GM18870 (cell line): ENCODE results near the gene CACYBP.

Experiments
- ATAC-seq: cut with Tn5 transposase; IDR thresholded peaks from one replicate; pipeline ENCODE4 v1.9.1; 2021; ENCODE audit warnings: moderate library complexity; ENCODE audit not compliant: unreplicated experiment

Gene CACYBP, protein sequence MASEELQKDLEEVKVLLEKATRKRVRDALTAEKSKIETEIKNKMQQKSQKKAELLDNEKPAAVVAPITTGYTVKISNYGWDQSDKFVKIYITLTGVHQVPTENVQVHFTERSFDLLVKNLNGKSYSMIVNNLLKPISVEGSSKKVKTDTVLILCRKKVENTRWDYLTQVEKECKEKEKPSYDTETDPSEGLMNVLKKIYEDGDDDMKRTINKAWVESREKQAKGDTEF

DNA sequence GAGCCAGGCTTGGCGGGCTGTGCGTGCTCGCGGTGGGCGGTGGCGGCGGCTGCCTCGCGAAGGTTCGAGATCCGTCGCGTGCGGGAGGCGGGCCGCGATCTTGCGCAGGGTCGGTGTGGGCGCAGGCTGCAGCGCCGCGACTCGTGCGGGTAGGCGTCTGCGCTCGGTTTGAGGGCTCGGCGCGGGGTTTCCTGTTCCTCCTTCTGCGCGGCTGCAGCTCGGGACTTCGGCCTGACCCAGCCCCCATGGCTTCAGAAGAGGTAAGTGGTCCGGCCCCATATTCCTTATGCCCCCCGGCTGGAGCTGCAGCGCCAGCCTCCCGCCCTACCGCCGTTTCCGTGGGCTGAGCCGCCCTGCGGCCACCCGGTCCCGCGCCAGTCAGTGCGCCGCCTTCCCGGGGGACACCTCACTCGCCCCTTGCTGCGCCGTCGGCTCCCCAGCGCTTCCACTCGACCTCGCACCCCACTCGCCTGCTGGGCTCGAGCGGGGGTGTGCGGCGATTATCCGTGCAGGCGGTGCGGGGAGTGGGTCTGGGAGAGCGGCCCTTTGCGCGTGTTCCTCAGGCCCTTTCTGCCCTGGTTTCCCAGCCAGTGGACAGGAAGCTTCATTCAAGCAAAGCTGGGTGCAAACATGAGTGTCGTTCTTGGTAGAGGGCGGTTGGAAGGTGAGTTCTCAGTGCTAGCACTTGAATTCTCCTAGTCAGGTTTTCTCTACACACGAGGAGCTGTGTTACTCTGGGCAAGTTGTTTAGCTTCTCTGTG lies at the start of gene CACYBP:
Gene CACYBP (plus strand): TSS at position 12 of the 761 bp plus-strand sequence. CDS start 234 bp downstream, at position 246.
- ATAC-seq = no peak

DNA sequence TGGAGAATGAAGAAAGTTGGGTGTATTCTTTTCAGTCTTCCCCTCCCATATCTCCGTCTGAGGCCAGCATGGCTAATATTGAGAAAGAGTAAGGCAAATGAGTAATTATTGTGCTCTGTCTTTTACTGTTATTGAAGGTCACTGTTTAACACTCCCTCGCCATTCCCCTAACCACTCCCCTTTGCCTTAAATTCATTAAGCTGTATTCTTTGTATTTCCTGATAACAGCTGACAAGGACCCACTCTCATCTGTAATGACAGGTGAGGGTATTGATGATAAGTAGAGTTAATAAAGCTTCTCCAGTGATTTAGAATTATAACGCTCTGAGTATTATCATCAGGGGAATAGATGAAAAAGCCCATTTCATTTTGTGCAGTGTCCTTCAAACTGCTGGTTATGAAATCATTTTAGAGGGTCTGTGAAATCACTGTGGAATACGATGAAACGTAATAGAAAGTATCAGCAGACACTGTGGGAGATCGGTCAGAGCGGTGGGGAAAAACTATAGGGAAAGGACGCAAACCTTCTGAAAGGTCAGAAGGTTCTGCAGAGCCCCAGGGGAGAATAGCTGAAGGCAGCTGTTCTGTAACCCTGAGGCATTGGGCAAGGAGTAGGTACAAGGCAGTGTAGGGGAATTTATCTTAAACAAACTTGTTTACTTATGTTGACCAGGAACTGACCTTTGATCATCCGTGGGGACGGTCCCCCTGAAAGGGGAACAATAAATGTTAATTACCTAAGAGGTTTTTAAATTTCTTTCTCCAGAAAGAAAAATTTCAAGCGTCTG lies 46.3 kb upstream of the CACYBP start:
- no peak for ATAC-seq

DNA sequence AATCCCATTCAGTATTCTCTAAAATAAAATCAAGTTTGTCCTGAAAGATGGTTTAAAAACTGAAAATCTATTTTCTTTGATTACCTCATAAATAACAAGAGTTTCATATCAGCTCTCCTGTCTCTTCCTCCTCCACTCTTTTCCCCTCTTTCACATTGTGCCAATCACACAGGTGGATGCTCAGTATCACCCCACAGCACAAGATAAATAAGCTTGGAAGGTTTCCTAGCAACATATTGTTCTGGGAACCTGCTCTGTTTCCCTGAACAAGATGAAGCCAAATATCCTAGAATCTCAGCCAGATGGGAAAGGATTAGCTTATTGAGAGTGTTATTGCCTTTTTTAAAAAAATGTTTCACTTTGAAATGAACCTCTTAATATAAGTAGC lies 45.7 kb upstream of the CACYBP start:
- ATAC-seq = no peak

DNA sequence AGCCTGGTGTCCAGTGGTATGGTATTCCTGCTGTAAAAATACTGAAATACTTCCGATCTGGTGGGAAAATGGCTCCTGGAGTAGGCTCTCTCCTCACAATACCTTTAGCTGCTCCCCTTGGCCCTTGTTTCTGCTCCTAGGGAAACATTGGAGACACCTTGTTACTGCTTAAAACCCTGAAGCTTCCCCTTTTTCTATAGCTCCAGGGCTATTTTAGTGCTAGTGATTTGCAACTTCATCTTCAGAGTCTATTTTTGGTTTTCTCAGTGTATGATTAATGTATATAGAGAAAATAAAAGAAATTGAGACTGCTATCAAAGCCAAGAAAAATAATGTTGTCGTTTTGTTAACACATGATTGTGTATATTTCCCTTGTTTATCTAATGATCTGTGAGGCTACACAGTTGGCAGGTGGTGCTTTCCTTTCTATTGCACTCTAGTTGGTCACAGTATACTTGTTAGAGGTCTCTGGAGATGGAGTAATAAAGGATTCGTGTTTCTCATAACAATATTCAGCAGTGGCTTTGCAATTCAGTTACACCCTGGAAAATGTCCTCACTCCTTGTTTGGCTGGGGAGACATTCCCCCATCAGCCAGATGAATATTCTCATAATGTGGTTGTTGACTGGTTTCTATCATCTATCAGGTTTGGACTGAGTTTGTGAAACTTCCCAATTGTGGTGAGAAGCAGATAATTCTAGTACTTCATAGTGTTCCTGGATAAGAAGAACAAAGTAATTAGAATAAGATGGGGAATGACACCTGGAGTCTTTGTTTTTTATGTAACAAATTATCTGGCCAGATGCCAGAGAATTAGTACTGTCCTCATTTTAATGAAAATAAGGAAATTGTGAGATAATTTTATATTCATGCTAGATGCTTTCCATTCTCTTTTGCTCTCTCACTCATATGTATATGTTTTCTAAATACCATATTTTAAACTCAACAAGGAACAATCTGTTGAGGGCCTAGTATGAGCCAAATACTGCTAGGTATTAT lies 44.8 kb upstream of the CACYBP start:
- ATAC-seq = no peak

GRCh38 chr1:174956086-174956485 lies 43.7 kb upstream of the CACYBP start:
- ATAC-seq = no peak

DNA sequence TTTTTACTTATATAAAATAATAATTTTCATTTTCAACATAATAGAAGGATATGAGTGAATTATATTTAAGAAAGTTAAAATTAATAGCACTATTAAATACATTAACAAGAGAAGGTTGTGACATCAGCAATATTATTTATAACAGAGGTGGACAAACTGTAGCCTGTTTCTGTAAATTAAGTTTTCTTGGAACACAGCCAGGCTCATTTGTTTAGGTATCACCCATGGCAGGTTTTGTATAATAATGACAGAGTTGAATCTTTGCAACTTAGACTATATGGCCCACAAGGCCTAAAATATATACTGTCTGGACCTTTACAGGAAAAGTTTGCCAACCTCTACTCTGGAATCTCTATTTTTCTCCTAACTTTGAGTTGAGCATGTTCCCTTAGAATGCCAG lies 42.8 kb upstream of the CACYBP start:
- no peak for ATAC-seq

DNA sequence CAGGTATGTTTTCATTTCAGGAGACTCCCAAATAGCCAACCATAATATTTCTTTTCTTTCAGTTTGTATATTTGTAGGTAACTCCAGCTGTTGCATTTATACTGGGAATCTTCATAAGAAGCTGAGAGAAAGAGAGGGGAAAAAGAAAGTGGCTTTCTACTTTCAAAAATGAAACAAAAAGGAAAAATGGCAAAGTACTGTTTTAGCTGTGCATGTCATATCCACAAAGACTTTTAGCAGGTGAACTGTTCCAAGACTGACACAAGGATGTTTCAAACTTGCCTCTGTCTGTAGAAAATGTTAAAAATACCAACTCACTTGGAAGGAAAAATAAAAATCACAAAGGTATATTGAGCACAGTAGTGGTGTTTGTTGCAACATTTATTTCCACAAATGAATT lies 41.9 kb upstream of the CACYBP start:
- ATAC-seq = no peak

DNA sequence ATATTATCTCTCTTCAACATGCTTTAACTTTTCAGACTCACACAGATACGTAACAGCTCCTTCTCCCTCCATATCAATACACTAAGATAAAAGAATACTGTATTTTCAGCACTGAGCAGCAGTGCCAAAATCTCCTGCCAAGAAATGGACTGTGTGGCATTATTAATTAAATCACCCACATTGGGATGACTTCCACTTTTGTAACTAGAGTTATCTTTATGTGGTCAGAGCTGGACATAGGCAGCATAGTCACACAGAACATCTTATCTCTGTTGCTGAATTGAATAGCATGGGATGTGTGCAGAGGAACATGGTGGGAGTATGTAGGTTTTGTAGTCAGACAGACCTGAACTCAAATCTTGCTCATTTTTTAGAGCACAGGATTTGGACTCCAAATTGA lies 41.4 kb upstream of the CACYBP start:
- no peak for ATAC-seq

DNA sequence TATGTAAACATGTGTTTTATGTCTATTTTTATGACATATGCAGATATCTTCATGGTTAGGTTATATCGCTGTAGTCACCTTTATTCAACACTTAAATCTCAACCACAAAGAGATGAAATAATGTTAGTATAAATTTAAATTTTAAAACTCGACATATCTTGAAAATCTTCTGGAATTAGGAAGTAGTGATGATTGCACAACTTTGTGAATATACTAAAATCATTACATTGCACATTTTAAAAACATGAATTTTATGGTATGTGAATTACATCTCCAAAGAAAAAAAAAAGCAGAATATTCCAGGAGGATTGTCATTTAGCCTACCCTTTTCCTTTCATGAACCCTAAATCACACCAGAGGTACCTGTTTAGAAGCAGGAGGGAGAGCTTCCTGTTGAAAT lies 39.4 kb upstream of the CACYBP start:
- no peak for ATAC-seq

DNA sequence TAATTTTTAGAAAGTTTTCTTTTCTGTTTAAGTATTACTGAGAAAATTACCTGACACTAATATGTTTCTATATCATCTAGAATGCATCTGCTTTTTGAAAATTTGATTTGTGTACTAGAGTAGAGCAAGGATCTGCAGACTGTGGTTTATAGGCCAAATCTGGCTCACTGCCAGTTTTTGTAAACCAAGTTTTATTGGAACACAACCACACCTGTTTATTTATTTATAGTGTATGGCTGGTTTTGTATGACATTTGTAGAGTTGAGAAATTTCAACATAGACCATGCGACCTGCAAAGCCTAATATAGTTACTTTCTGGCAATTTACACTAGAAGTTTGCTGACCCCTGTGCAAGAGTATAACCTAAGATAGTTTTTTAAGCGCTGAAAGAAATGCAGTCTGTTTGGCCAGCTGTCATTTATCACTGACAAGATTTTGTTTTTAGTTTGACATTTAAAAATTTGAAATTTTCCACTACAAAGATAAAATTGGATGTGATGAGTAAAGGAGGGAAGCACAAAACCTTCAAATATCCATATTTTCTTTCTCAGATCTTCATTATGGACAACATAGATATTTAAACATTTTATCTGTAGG lies 36.1 kb upstream of the CACYBP start:
- ATAC-seq = no peak

DNA sequence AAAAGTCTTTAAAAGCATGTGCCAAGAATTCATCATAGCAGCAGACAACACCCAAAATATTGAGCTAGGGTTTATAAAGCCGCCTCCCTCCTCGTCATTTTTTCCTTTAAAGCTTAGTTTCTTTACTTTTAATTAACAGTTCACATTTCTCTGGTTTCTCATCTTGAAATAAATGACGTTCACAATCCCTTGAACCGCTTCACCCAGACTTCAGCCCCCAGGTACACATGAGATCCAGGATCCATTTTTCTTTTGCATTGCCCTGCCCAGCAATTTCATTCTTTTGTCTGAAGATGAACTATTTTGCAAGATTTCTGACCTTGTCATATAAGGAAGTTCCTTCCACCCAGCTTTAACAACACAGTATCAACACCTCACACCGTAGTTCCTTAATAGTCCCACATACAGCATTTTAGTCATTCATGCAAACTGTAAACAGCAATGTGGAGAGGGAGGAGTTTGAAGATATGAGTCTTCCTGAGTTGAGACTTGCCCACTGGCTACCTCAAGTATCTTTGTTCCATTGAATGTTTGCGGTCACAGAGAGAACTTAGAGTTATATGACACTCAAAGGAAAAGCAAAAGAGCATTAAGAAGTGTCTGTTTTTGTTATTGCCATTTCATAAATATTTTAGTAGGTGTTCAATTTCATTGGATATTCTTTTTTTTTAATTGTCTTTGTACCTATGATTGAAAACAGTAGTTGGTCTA lies 35.3 kb upstream of the CACYBP start:
- no peak for ATAC-seq

- no peak for ATAC-seq
These were observed 34.8 kb upstream of the CACYBP start for GRCh38 chr1:174964972-174965361.

GRCh38 chr1:174965362-174966007 lies 34.3 kb upstream of the CACYBP start:
- ATAC-seq = no peak

DNA sequence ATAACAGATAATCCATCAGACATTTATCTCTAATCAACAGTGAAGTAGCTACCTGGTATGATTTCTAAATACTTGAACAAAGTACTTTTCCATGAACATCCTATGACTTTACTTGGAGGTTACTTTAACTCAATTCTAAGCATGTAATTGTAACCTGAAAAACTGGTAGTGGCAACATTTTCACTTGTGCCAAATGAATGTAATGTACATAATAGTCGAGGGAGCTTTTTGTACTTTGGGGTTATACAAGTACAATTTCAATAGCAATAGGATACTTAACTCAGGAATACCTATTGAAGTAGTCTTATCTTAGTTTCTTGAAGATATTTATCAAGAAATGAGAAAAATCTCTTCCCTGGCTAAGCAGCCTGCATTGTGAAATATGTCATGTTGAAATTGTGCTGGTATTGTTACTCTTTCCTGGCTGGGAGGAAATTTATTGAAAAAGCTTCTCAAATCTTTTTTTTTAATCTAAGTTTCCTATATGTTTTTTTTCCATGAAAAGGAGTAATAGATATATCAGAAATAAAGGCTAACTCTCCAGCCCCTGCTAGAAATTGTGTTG lies 33.7 kb upstream of the CACYBP start:
- no peak for ATAC-seq

GRCh38 chr1:174967845-174968705 lies 31.7 kb upstream of the CACYBP start:
- no peak for ATAC-seq

GRCh38 chr1:174968750-174969244 lies 30.9 kb upstream of the CACYBP start:
- ATAC-seq = peak; percentile 70

GRCh38 chr1:174969977-174970376 lies 29.8 kb upstream of the CACYBP start:
- ATAC-seq = no peak

DNA sequence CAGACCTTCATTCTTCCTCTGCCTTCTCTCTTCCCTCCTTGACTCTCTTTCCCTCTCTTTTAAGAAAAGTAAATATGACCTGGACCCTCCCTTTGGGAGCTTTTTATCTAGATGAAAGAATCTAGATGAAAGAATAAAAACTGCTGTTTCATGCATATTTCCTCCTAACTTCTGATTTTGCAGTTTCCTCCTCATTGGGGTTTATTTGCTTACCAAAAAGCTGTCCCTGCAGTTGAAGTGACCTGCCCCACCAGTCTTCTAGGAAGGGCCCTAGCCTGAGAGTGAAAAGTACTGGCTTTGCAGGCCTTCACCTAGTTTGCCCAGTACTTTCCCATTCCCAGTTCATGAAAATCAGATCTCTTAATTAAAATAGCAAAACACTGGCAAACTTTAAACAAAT lies 28.3 kb upstream of the CACYBP start:
- ATAC-seq = no peak
